ENCODE data around the gene CLPX.
"Not testable (repeated sequence)": the region's sequence is repeated elsewhere in the genome, so short reads cannot be mapped to it uniquely, and the experiment has no call there.

Gene CLPX

GRCh38 chr15:65101891-65102708 is 83.0 kb downstream of the CLPX start:
- no peak for DNase-seq (ENCODE audit: low spot score)

GRCh38 chr15:65101411-65101890 is 83.7 kb downstream of the CLPX start:
- DNase-seq (ENCODE audit: low spot score): no peak

GRCh38 chr15:65100442-65100841 is 84.7 kb downstream of the CLPX start:
- DNase-seq (ENCODE audit: low spot score): no peak

- DNase-seq (ENCODE audit: low spot score): not testable (repeated sequence)
Observed at GRCh38 chr15:65099801-65100200, 85.3 kb downstream of the CLPX start.

GRCh38 chr15:65099336-65099735 is 85.8 kb downstream of the CLPX start:
- no peak for DNase-seq (ENCODE audit: low spot score)
